GM12891 (cell line): ENCODE data around the gene ARID3C.

ENCODE experiments used
- PAX5 ChIP-seq: IDR thresholded peaks from 2 replicates; pipeline ENCODE4 v1.6.1; 2011; ENCODE audit warnings: low read length, moderate library complexity, mild to moderate bottlenecking; ENCODE audit not compliant: insufficient read depth, severe bottlenecking
- POLR2A ChIP-seq: IDR thresholded peaks from 2 replicates; pipeline ENCODE4 v1.6.1; 2011; ENCODE audit warnings: low read depth, low read length, control low read depth
- POLR2AphosphoS5 ChIP-seq: IDR thresholded peaks from 2 replicates; pipeline ENCODE4 v1.6.1; 2011; ENCODE audit warnings: low read depth, low read length, control low read depth
- POU2F2 ChIP-seq: IDR thresholded peaks from 2 replicates; pipeline ENCODE4 v1.6.1; 2011; ENCODE audit warnings: low read depth, mild to moderate bottlenecking, control low read depth, low read length, moderate library complexity
- SPI1 ChIP-seq: IDR thresholded peaks from 2 replicates; pipeline ENCODE4 v1.6.1; 2011; ENCODE audit warnings: low read depth, low read length, control low read depth
- TAF1 ChIP-seq: IDR thresholded peaks from 2 replicates; pipeline ENCODE4 v1.6.1; 2011; ENCODE audit warnings: low read depth, low read length, control low read depth

GRCh38 chr9:34654323-34655051, 25.6 kb upstream of the ARID3C start:
- TF ChIP-seq POLR2AphosphoS5 (no peak), POLR2A (no peak), TAF1 (no peak), SPI1 (no peak), POU2F2 (no peak), PAX5 (no peak)
